Lower leg skin (tissue), 3 donors: ENCODE data around the gene RTL1.

Source experiments
- POLR2A ChIP-seq, 2 donors: fragments of 450-650 bp; IDR thresholded peaks; one replicate each; pipeline ENCODE4 v1.6.1; 2016 to 2017; ENCODE audit warnings: antibody characterized with exemption in 2 of 2, mild to moderate bottlenecking in 1 of 2, moderate library complexity in 1 of 2
- TF ChIP-seq, protein P1 (sequence below), 3 donors: fragments of 450-650 bp; IDR thresholded peaks; one replicate each; pipeline ENCODE4 v1.5.1; 2016; ENCODE audit warnings: antibody characterized with exemption in 3 of 3, mild to moderate bottlenecking in 3 of 3, moderate library complexity in 2 of 3

DNA sequence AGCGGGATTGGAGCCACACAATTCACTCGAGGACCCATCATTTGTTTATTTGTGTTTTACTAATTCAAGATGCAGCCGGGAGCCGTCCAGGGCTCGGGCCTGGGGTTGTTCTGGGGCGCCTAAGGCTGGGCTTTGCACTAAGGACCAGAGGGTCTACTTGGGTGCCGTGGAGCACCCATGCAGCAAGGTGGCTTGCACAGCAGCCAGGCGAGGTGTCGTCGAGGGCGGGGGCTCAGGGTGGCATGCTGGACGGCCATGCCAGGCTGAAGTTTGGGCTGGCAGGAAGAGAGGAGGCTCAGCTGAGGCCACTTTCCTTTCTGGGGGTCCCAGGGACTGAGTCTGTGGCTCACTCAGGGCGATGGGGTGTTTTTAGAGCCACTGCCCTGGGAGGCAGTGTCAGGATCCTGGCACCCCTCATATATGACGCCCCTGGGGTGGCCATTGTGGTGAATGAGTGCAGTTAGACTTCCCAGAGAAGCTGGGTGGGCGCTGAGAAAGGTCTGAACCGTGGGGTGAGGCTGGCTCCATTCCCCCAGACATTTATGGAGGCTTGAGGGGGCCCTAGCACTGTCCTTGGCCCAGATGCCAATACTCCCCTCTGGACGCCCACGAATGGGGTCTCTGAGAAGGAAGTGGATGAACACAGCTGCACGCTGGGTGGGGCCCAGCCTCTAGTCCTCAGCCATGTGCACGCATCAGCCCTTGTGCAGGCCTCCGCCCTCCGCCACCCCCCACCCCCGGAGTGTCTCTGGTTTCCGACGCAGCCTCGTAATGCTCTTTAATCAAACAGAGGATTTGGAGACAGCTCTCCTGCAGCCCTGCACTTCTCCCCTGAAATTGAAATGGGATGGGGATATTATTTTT, 66.3 kb downstream of the RTL1 start:
- TF ChIP-seq, protein P1, sequence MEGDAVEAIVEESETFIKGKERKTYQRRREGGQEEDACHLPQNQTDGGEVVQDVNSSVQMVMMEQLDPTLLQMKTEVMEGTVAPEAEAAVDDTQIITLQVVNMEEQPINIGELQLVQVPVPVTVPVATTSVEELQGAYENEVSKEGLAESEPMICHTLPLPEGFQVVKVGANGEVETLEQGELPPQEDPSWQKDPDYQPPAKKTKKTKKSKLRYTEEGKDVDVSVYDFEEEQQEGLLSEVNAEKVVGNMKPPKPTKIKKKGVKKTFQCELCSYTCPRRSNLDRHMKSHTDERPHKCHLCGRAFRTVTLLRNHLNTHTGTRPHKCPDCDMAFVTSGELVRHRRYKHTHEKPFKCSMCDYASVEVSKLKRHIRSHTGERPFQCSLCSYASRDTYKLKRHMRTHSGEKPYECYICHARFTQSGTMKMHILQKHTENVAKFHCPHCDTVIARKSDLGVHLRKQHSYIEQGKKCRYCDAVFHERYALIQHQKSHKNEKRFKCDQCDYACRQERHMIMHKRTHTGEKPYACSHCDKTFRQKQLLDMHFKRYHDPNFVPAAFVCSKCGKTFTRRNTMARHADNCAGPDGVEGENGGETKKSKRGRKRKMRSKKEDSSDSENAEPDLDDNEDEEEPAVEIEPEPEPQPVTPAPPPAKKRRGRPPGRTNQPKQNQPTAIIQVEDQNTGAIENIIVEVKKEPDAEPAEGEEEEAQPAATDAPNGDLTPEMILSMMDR (IDR thresholded peaks at IDR 0.05) = no peak
- TF ChIP-seq POLR2A (IDR thresholded peaks at IDR 0.05) = no peak
